Endothelial cell of umbilical vein (primary cell): Measurements from ENCODE around the gene TSPYL1. TPM values are rescaled to one million over a fixed set of nuclear protein-coding genes. Genes with fewer than 3 reads are reported as not detected.

Experiments
- BruUV-seq: library from RNA; stranded (reverse); fragments of 400-500 nt; replicated peaks from 2 replicates; lab custom pipeline; 2021; lab: Mats Ljungman, UMichigan
- CTCF ChIA-PET: fragments of 300-600, 350-600 bp; sonication (Branson Sonifier 250); formaldehyde crosslinking; loops from one replicate; lab custom pipeline; 2021; ENCODE audit warnings: antibody characterized with exemption, inconsistent platforms; lab: Charles Lee
- POLR2A ChIA-PET: fragments of 300-600, 350-600 bp; sonication (Branson Sonifier 250); formaldehyde crosslinking; loops from one replicate; lab custom pipeline; 2021; ENCODE audit warnings: antibody characterized with exemption, inconsistent platforms; lab: Charles Lee
- DNase-seq: peaks from one replicate; pipeline ENCODE4 v3.0.0-alpha.2; 2011; ENCODE audit warnings: low read depth, low spot score
- FAIRE-seq: peaks from 2 replicates; lab custom pipeline; 2011; peaks lifted over from hg19 to GRCh38; lab: Jason Lieb, UNC
- H2AFZ ChIP-seq: 2 replicates; pipeline ENCODE4 v1.6.0; 2012; ENCODE audit warnings: low read depth, low read length, control low read depth, inconsistent platforms
- H3K27ac ChIP-seq: 2 replicates; pipeline ENCODE4 v1.5.1; 2011; ENCODE audit warnings: low read depth, mild to moderate bottlenecking, control low read depth, low read length, moderate library complexity; ENCODE audit not compliant: insufficient read depth
- H3K27me3 ChIP-seq, 2 experiments: 2 replicates each; pipeline versions ENCODE4 v1.6.0 to v1.6.1; 2011; ENCODE audit warnings: low read length in 2 of 2, mixed read lengths in 1 of 2; ENCODE audit not compliant: control insufficient read depth in 2 of 2, insufficient read depth in 2 of 2
- H3K36me3 ChIP-seq, 2 experiments: 2 replicates in 1 of 2; 3 replicates in 1 of 2; pipeline ENCODE4 v1.5.1; 2011; ENCODE audit warnings: low read length in 2 of 2, mild to moderate bottlenecking in 1 of 2, moderate library complexity in 1 of 2; ENCODE audit not compliant: control insufficient read depth in 2 of 2, insufficient read depth in 2 of 2; ENCODE audit errors: extremely low read depth in 1 of 2
- H3K4me1 ChIP-seq: 3 replicates; pipeline ENCODE4 v1.5.1; 2011; ENCODE audit warnings: mild to moderate bottlenecking, low read length; ENCODE audit not compliant: control insufficient read depth, insufficient read depth; ENCODE audit errors: extremely low read depth
- H3K4me2 ChIP-seq: 2 replicates; pipeline ENCODE4 v1.6.1; 2011; ENCODE audit warnings: low read length, control low read depth, mixed read lengths; ENCODE audit not compliant: insufficient read depth
- H3K4me3 ChIP-seq, 3 experiments: fragments of 200-600 bp in 1 of 3; sonication (generic), shearing (Covaris generic) in 1 of 3; replicated peaks in 1 of 3; 2 replicates each; pipeline ENCODE4 v1.5.1; 2011 to 2016; ENCODE audit warnings: control low read depth in 3 of 3, low read length in 3 of 3, mild to moderate bottlenecking in 2 of 3, inconsistent platforms in 1 of 3, low read depth in 1 of 3, moderate library complexity in 1 of 3; ENCODE audit not compliant: insufficient read depth in 1 of 3
- H3K79me2 ChIP-seq: 2 replicates; pipeline ENCODE4 v1.6.0; 2012; ENCODE audit warnings: low read length, inconsistent platforms; ENCODE audit not compliant: control insufficient read depth, insufficient read depth
- H3K9ac ChIP-seq: replicated peaks from 2 replicates; pipeline ENCODE3; 2011; ENCODE audit warnings: low read length, control low read depth; ENCODE audit not compliant: insufficient read depth; ENCODE audit errors: extremely low read depth
- H3K9me1 ChIP-seq: replicated peaks from 3 replicates; pipeline ENCODE4 v1.6.0; 2011; ENCODE audit warnings: mild to moderate bottlenecking, low read length; ENCODE audit not compliant: control insufficient read depth, insufficient read depth; ENCODE audit errors: extremely low read depth
- H3K9me3 ChIP-seq: replicated peaks from 2 replicates; pipeline ENCODE4 v1.5.1; 2012; ENCODE audit warnings: low read length, inconsistent platforms; ENCODE audit not compliant: control insufficient read depth, insufficient read depth
- H4K20me1 ChIP-seq: replicated peaks from 2 replicates; pipeline ENCODE3; 2011; ENCODE audit warnings: mild to moderate bottlenecking, low read length; ENCODE audit not compliant: control insufficient read depth, insufficient read depth; ENCODE audit errors: extremely low read depth
- CTCF ChIP-seq, 2 donors: IDR thresholded peaks; 1 replicate in 1 of 2; 2 replicates in 1 of 2; pipeline ENCODE4 v1.5.1; 2011; ENCODE audit warnings: low read length in 2 of 2, mild to moderate bottlenecking in 2 of 2, moderate library complexity in 2 of 2, control low read depth in 1 of 2, inconsistent platforms in 1 of 2, low read depth in 1 of 2; ENCODE audit not compliant: insufficient read depth in 1 of 2; ENCODE audit errors: extremely low read depth in 1 of 2
- EZH2 ChIP-seq: IDR thresholded peaks from 2 replicates; pipeline ENCODE4 v1.6.1; 2012; ENCODE audit warnings: borderline replicate concordance, low read depth, mild to moderate bottlenecking, moderate library complexity, low read length, inconsistent platforms; ENCODE audit not compliant: severe bottlenecking
- FOS ChIP-seq: IDR thresholded peaks from 2 replicates; pipeline ENCODE4 v1.6.1; 2011; ENCODE audit warnings: mild to moderate bottlenecking, low read length, moderate library complexity, borderline replicate concordance; ENCODE audit not compliant: insufficient read depth
- POLR2A ChIP-seq: IDR thresholded peaks from 2 replicates; pipeline ENCODE4 v1.6.1; 2012; ENCODE audit warnings: low read depth, mild to moderate bottlenecking, control low read depth, low read length
- POLR2AphosphoS5 ChIP-seq: IDR thresholded peaks from 2 replicates; pipeline ENCODE4 v1.6.1; 2012; ENCODE audit warnings: low read depth, mild to moderate bottlenecking, control low read depth, low read length, moderate library complexity; ENCODE audit not compliant: insufficient read depth
- dilution Hi-C: fragments of 300-500 bp; cut with MboI; formaldehyde crosslinking; loops from one replicate; pipeline ENCODE4 v1.15.0; 2019; ENCODE audit warnings: low sequenced_read_pairs; ENCODE audit not compliant: extremely low pct_ligation_motif_present
- intact Hi-C: fragments of 100-400 bp; cut with micrococcal nuclease; formaldehyde crosslinking; loops from one replicate; pipeline ENCODE4 v1.10.0; 2022
- polyA plus RNA-seq, 4 experiments: library from polyadenylated mRNA; depleted of rRNA in 3 of 4; stranded (reverse) in 3 of 4; unstranded in 1 of 4; fragments of >200 nt; gene quantifications; 2 replicates each; pipeline versions ENCODE4 v1.2.1 to v1.2.3, GENCODE V29; 2011 to 2012; ENCODE audit warnings: missing spikeins in 1 of 4
- total RNA-seq: library from RNA; stranded (reverse); gene quantifications from 2 replicates; pipeline ENCODE4 v1.2.3, GENCODE V29; 2021

TSPYL1 gene
- total and polyA plus RNA-seq, 2 donors (not counting 3 experiments of a cell fraction or from before 2014, with no cell fraction given): 32.1 to 54.5 TPM

- H3K9me3 ChIP-seq: no peaks in the 10 kb centered on the region
- no peak overlapping the region for H3K4me2 ChIP-seq
- no peaks in the 10 kb centered on the region for H3K36me3 ChIP-seq
- FAIRE-seq (no peak), DNase-seq (no peak)
- H3K9me1 ChIP-seq: no peaks in the 10 kb centered on the region
- dilution Hi-C loops (no loop called here), intact Hi-C loops (loop anchor here (5.0 kb wide), 1 partner anchor 700 kb away; no protein-coding TSS in a partner anchor)
- BruUV-seq: no TSS peak
- CTCF ChIA-PET: interaction anchor here (1.3 to 7.7 kb wide), 8 partner anchors 12 to 296 kb away, joined by 4 to 170 read pairs (median 44); partner anchors contain the start of genes CALHM5 and TSPYL1
- no peak overlapping the region for H3K4me3 ChIP-seq
- no peaks in the 10 kb centered on the region for H3K4me1 ChIP-seq
- TF ChIP-seq CTCF (IDR thresholded peaks at IDR 0.05; ENCODE audit: extremely low read depth in 1 of 2, insufficient read depth in 1 of 2, low read depth in 1 of 2, low read length in 2 of 2) (no peak), POLR2A (no peak), POLR2AphosphoS5 (no peak), FOS (no peak), EZH2 (no peak)
- POLR2A ChIA-PET: no interaction called here
- H2AFZ ChIP-seq: no peak overlapping the region
- no peak overlapping the region for H3K27ac ChIP-seq
- no peaks in the 10 kb centered on the region for H3K27me3 ChIP-seq
- H3K9ac ChIP-seq: no peak overlapping the region
- no peaks in the 10 kb centered on the region for H4K20me1 ChIP-seq
- no peaks in the 10 kb centered on the region for H3K79me2 ChIP-seq
These were observed 12.9 kb downstream of the TSPYL1 start for GRCh38 chr6:116266803-116267202.
